ENCODE data around the gene OXSR1. TPM values are rescaled to one million over a fixed set of nuclear protein-coding genes. Genes with fewer than 3 reads are reported as not detected.
"Not testable (repeated sequence)": the region's sequence is repeated elsewhere in the genome, so short reads cannot be mapped to it uniquely, and the experiment has no call there.

Gene OXSR1
- total RNA-seq, 1 donor from 2014 or later, result 20.9 TPM

- peaks cover 0 to 10% (median 2%) of the 10 kb centered on the region in 3 donors for H3K36me3 ChIP-seq (ENCODE audit: control insufficient read depth in 3 of 3, insufficient read depth in 3 of 3, low read length in 3 of 3)
- H3K27ac ChIP-seq (ENCODE audit: low read depth, low read length); H3K4me3 ChIP-seq (ENCODE audit: low read length in 3 of 3); H3K4me1 ChIP-seq (ENCODE audit: control insufficient read depth in 3 of 3, insufficient read depth in 3 of 3, low read length in 3 of 3); H3K9ac ChIP-seq (ENCODE audit: low read depth in 1 of 3, low read length in 3 of 3); H3K27me3 ChIP-seq (ENCODE audit: control insufficient read depth in 3 of 3, insufficient read depth in 3 of 3, low read length in 3 of 3); H3K9me3 ChIP-seq (ENCODE audit: control insufficient read depth in 3 of 3, low read length in 3 of 3): not testable (repeated sequence)
Measured at GRCh38 chr3:38202931-38203330, 37.6 kb downstream of the OXSR1 start.

GRCh38 chr3:38203690-38204089 is 38.4 kb downstream of the OXSR1 start:
- H3K27ac ChIP-seq (ENCODE audit: low read depth, low read length), result no peak overlapping the region
- peaks cover 0 to 10% (median 2%) of the 10 kb centered on the region in 3 donors for H3K36me3 ChIP-seq (ENCODE audit: control insufficient read depth in 3 of 3, insufficient read depth in 3 of 3, low read length in 3 of 3)
- H3K9me3 ChIP-seq (ENCODE audit: control insufficient read depth in 3 of 3, low read length in 3 of 3), result no peaks in the 10 kb centered on the region
- no peaks in the 10 kb centered on the region for H3K27me3 ChIP-seq (ENCODE audit: control insufficient read depth in 3 of 3, insufficient read depth in 3 of 3, low read length in 3 of 3)
- H3K4me3 ChIP-seq (ENCODE audit: low read length in 3 of 3), result no peak overlapping the region
- H3K4me1 ChIP-seq (ENCODE audit: control insufficient read depth in 3 of 3, insufficient read depth in 3 of 3, low read length in 3 of 3), result peaks cover 0 to 5% (median 0%) of the 10 kb centered on the region in 3 donors
- no peak overlapping the region for H3K9ac ChIP-seq (ENCODE audit: low read depth in 1 of 3, low read length in 3 of 3)

- Histone ChIP-seq H3K4me3 (ENCODE audit: low read length in 3 of 3) (no peak overlapping the region), H3K36me3 (ENCODE audit: control insufficient read depth in 3 of 3, insufficient read depth in 3 of 3, low read length in 3 of 3) (peaks cover 0 to 3% (median under 1%) of the 10 kb centered on the region in 3 donors), H3K4me1 (ENCODE audit: control insufficient read depth in 3 of 3, insufficient read depth in 3 of 3, low read length in 3 of 3) (peaks cover 0 to 5% (median 0%) of the 10 kb centered on the region in 3 donors), H3K27ac (ENCODE audit: low read depth, low read length) (no peak overlapping the region), H3K9me3 (ENCODE audit: control insufficient read depth in 3 of 3, low read length in 3 of 3) (no peaks in the 10 kb centered on the region), H3K27me3 (ENCODE audit: control insufficient read depth in 3 of 3, insufficient read depth in 3 of 3, low read length in 3 of 3) (no peaks in the 10 kb centered on the region), H3K9ac (ENCODE audit: low read depth in 1 of 3, low read length in 3 of 3) (no peak overlapping the region)
Measured at GRCh38 chr3:38204599-38205471, 39.5 kb downstream of the OXSR1 start.

GRCh38 chr3:38205472-38205805 is 40.1 kb downstream of the OXSR1 start:
- Histone ChIP-seq H3K4me1 (ENCODE audit: control insufficient read depth in 3 of 3, insufficient read depth in 3 of 3, low read length in 3 of 3) (peaks cover 0 to 9% (median 0%) of the 10 kb centered on the region in 3 donors), H3K9ac (ENCODE audit: low read depth in 1 of 3, low read length in 3 of 3) (no peak overlapping the region), H3K4me3 (ENCODE audit: low read length in 3 of 3) (no peak overlapping the region), H3K9me3 (ENCODE audit: control insufficient read depth in 3 of 3, low read length in 3 of 3) (no peaks in the 10 kb centered on the region), H3K36me3 (ENCODE audit: control insufficient read depth in 3 of 3, insufficient read depth in 3 of 3, low read length in 3 of 3) (no peaks in the 10 kb centered on the region), H3K27me3 (ENCODE audit: control insufficient read depth in 3 of 3, insufficient read depth in 3 of 3, low read length in 3 of 3) (no peaks in the 10 kb centered on the region), H3K27ac (ENCODE audit: low read depth, low read length) (no peak overlapping the region)

DNA sequence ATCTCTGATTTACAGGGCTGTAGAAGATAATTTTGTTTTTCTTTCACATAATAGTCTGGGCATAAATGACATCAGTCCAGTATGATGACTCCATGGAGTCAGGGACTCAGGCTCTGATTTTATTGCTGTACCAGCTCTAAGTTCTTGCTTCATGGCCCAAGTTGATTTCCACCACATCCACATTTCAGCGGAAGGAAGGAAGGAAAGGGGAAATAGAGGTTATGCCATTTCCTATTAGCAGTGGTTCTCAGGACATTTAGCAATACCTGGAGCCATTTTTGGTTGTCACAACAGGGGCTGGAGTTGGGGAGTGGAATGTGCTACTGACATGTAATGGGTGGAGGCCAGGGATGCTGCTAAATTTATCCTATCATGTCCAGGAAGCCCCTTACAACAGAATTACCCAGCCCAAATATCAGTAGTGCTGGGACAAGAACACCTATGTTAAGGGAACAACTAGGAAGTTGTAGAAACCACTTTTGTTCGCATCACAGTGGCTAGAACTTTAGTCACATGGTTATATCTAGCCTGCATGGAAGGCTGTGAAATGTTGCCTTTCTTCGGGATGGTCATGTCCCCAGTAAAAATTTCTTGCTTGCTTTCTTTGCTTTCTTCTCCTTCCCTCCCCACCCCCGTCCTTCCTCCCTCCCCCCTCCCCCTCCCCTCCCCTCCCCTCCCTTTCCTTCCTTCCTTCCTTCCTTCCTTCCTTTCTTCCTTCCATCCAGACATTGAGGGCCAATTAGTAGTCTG is 42.1 kb downstream of the OXSR1 start:
- Histone ChIP-seq H3K9ac (ENCODE audit: low read depth in 1 of 3, low read length in 3 of 3) (no peak overlapping the region), H3K4me3 (ENCODE audit: low read length in 3 of 3) (no peak overlapping the region), H3K27me3 (ENCODE audit: control insufficient read depth in 3 of 3, insufficient read depth in 3 of 3, low read length in 3 of 3) (no peaks in the 10 kb centered on the region), H3K27ac (ENCODE audit: low read depth, low read length) (no peak overlapping the region), H3K4me1 (ENCODE audit: control insufficient read depth in 3 of 3, insufficient read depth in 3 of 3, low read length in 3 of 3) (peaks cover 4 to 13% (median 6%) of the 10 kb centered on the region in 3 donors), H3K36me3 (ENCODE audit: control insufficient read depth in 3 of 3, insufficient read depth in 3 of 3, low read length in 3 of 3) (no peaks in the 10 kb centered on the region), H3K9me3 (ENCODE audit: control insufficient read depth in 3 of 3, low read length in 3 of 3) (no peaks in the 10 kb centered on the region)

DNA sequence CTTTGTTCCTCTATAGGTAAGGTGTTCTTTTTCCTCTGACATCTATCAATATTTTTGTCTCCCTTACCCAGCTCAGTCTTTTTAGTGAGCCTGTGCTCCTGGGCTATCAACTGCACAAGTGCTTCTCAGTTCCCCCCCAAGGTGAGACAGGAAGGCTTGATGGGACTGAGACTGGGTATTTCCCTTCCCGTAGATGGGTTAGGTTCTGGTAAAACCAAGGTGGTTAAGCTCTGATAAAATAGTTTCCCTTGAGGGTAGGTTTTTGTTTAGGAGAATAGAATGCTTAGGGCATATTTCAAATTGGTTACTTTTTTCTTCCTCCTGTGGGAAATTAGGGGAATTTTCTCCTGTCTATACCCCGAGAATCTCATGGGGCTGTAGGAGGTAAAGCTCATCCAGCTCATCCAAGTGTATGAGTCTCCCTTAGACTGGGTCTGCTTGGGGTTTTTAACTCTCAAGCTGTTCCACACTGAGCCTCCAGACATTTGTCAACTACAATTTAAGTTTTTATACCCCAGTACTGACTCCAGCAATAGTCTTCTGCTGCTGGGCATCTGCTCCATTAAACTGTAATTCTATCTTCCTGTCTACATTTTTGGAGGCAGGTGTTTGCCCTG is 44.9 kb downstream of the OXSR1 start:
- H3K27me3 ChIP-seq (ENCODE audit: control insufficient read depth in 3 of 3, insufficient read depth in 3 of 3, low read length in 3 of 3), result no peaks in the 10 kb centered on the region
- H3K4me1 ChIP-seq (ENCODE audit: control insufficient read depth in 3 of 3, insufficient read depth in 3 of 3, low read length in 3 of 3), result peaks cover 4 to 13% (median 10%) of the 10 kb centered on the region in 3 donors
- H3K9ac ChIP-seq (ENCODE audit: low read depth in 1 of 3, low read length in 3 of 3), result no peak overlapping the region
- no peaks in the 10 kb centered on the region for H3K36me3 ChIP-seq (ENCODE audit: control insufficient read depth in 3 of 3, insufficient read depth in 3 of 3, low read length in 3 of 3)
- no peaks in the 10 kb centered on the region for H3K9me3 ChIP-seq (ENCODE audit: control insufficient read depth in 3 of 3, low read length in 3 of 3)
- no peak overlapping the region for H3K27ac ChIP-seq (ENCODE audit: low read depth, low read length)
- no peak overlapping the region for H3K4me3 ChIP-seq (ENCODE audit: low read length in 3 of 3)

- no peak overlapping the region for H3K27ac ChIP-seq (ENCODE audit: low read depth, low read length)
Measured at GRCh38 chr3:38212141-38212540, 46.8 kb downstream of the OXSR1 start.

DNA sequence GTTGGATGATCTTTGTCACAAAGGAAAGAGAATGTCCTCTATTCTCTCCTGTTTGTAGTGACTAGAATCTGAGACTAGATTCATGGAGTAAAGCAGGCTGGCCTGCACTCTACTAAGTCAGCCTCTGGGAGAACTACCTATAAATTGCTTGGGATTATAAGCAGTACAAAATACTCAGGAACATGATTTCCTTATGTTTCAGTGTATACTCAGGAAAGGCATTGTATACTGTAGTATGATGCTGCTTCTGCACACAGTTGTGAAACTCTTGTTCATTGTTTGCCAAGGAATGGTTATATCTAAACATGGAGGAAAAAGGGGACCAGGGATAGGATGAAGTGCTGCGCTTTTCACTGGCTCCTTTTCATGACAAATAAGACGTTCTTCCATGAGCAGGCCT is 49.2 kb downstream of the OXSR1 start:
- no peaks in the 10 kb centered on the region for H3K9me3 ChIP-seq (ENCODE audit: control insufficient read depth in 3 of 3, low read length in 3 of 3)
- no peak overlapping the region for H3K27ac ChIP-seq (ENCODE audit: low read depth, low read length)
- peaks cover 4 to 10% (median 8%) of the 10 kb centered on the region in 3 donors for H3K4me1 ChIP-seq (ENCODE audit: control insufficient read depth in 3 of 3, insufficient read depth in 3 of 3, low read length in 3 of 3)
- no peak overlapping the region for H3K4me3 ChIP-seq (ENCODE audit: low read length in 3 of 3)
- no peak overlapping the region for H3K9ac ChIP-seq (ENCODE audit: low read depth in 1 of 3, low read length in 3 of 3)
- H3K27me3 ChIP-seq (ENCODE audit: control insufficient read depth in 3 of 3, insufficient read depth in 3 of 3, low read length in 3 of 3), result no peaks in the 10 kb centered on the region
- peaks cover 0 to 9% (median 0%) of the 10 kb centered on the region in 3 donors for H3K36me3 ChIP-seq (ENCODE audit: control insufficient read depth in 3 of 3, insufficient read depth in 3 of 3, low read length in 3 of 3)

More at GRCh38 chr3:38212141-38212540, 46.8 kb downstream of the OXSR1 start:
- no peaks in the 10 kb centered on the region for H3K27me3 ChIP-seq (ENCODE audit: control insufficient read depth in 3 of 3, insufficient read depth in 3 of 3, low read length in 3 of 3)
- no peak overlapping the region for H3K4me3 ChIP-seq (ENCODE audit: low read length in 3 of 3)
- peaks cover 4 to 12% (median 10%) of the 10 kb centered on the region in 3 donors for H3K4me1 ChIP-seq (ENCODE audit: control insufficient read depth in 3 of 3, insufficient read depth in 3 of 3, low read length in 3 of 3)
- peaks cover 0 to 5% (median 0%) of the 10 kb centered on the region in 3 donors for H3K36me3 ChIP-seq (ENCODE audit: control insufficient read depth in 3 of 3, insufficient read depth in 3 of 3, low read length in 3 of 3)
- no peak overlapping the region for H3K9ac ChIP-seq (ENCODE audit: low read depth in 1 of 3, low read length in 3 of 3)
- no peaks in the 10 kb centered on the region for H3K9me3 ChIP-seq (ENCODE audit: control insufficient read depth in 3 of 3, low read length in 3 of 3)

DNA sequence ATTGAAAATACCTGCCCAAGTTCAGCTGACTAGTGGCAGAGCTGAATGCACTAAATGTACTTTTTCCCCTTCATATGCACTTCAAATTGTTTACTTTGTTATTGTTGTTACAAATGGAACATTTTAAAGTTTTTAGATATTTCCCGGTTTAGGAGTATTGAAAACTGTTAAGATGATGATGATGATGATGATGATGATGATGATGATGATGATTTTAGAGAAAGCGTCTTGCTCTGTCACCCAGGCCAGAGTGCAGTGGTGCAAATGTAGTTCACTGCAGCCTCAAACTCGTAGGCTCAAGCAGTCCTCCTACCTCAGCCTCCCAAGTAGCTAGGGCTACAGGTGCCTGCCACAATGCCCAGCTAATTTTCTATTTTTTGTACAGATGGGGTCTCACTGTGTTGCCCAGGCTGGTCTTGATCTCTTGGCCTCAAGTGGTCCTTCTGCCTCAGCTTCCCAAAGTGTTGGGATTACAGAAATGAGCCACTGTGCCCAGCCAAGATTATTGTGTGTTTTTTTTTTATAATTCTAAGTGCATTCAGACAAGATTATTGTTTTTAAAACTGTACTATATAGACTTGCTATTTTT is 54.4 kb downstream of the OXSR1 start:
- Histone ChIP-seq H3K4me1 (ENCODE audit: control insufficient read depth in 3 of 3, insufficient read depth in 3 of 3, low read length in 3 of 3) (no peaks in the 10 kb centered on the region), H3K36me3 (ENCODE audit: control insufficient read depth in 3 of 3, insufficient read depth in 3 of 3, low read length in 3 of 3) (peaks cover 7 to 21% (median 13%) of the 10 kb centered on the region in 3 donors), H3K4me3 (ENCODE audit: low read length in 3 of 3) (no peak overlapping the region), H3K9me3 (ENCODE audit: control insufficient read depth in 3 of 3, low read length in 3 of 3) (no peaks in the 10 kb centered on the region), H3K27me3 (ENCODE audit: control insufficient read depth in 3 of 3, insufficient read depth in 3 of 3, low read length in 3 of 3) (no peaks in the 10 kb centered on the region), H3K27ac (ENCODE audit: low read depth, low read length) (no peak overlapping the region), H3K9ac (ENCODE audit: low read depth in 1 of 3, low read length in 3 of 3) (no peak overlapping the region)
